OCI-LY7 (cell line): ENCODE measurements around the gene ECE1.

Source experiments
- EZH2phosphoT487 ChIP-seq: fragments of 200-600 bp; sonication (generic); IDR thresholded peaks from 2 replicates; pipeline ENCODE4 v1.6.1; 2018; ENCODE audit warnings: low read depth, borderline replicate concordance, mild to moderate bottlenecking, mixed run types, antibody characterized with exemption, low read length, moderate library complexity, mixed read lengths
- TF ChIP-seq, protein P1 (sequence below): fragments of 200-600 bp; sonication (generic); conservative IDR thresholded peaks from 2 replicates; pipeline ENCODE4 v1.5.1; 2014; ENCODE audit warnings: mild to moderate bottlenecking, antibody characterized with exemption, low read length, moderate library complexity, mixed read lengths

DNA sequence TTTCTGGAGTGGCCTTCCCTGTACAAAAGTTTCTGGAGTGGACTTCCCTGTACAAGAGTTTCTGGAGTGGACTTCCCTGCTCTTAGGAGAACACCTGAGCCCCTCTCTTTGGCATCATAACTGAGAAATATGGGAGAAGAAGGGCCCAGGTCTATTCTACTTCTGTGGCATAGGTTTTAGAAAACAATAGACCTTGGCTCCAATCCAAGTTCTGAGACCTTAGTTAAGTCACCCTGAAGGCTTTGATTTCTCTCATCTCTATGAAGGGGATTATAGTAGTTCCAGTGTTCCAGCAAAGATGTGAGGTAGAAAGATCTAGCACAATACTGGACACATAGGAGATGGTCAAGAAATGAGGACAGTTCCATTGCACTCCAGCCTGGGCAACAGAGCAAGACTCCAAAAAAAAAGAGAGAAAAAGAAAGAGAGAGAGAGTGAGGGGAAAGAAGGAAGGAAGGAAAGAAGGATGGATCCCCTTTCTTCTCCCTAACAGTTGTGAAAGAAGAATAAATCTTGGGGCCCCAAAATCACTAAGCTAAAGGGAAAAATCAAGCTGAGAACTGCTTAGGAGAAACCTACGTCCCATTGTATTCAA, 100.3 kb downstream of the ECE1 start:
- TF ChIP-seq, protein P1, sequence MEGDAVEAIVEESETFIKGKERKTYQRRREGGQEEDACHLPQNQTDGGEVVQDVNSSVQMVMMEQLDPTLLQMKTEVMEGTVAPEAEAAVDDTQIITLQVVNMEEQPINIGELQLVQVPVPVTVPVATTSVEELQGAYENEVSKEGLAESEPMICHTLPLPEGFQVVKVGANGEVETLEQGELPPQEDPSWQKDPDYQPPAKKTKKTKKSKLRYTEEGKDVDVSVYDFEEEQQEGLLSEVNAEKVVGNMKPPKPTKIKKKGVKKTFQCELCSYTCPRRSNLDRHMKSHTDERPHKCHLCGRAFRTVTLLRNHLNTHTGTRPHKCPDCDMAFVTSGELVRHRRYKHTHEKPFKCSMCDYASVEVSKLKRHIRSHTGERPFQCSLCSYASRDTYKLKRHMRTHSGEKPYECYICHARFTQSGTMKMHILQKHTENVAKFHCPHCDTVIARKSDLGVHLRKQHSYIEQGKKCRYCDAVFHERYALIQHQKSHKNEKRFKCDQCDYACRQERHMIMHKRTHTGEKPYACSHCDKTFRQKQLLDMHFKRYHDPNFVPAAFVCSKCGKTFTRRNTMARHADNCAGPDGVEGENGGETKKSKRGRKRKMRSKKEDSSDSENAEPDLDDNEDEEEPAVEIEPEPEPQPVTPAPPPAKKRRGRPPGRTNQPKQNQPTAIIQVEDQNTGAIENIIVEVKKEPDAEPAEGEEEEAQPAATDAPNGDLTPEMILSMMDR, result no peak
- no peak for TF ChIP-seq EZH2phosphoT487
